Nucleus accumbens (tissue), 56 donors: ENCODE measurements around the gene CALML6.

ENCODE experiments used
- DNase-seq, 56 donors: peaks; one replicate each; lab custom pipeline; 2025; lab: John Stamatoyannopoulos, UW

CALML6 gene

DNA sequence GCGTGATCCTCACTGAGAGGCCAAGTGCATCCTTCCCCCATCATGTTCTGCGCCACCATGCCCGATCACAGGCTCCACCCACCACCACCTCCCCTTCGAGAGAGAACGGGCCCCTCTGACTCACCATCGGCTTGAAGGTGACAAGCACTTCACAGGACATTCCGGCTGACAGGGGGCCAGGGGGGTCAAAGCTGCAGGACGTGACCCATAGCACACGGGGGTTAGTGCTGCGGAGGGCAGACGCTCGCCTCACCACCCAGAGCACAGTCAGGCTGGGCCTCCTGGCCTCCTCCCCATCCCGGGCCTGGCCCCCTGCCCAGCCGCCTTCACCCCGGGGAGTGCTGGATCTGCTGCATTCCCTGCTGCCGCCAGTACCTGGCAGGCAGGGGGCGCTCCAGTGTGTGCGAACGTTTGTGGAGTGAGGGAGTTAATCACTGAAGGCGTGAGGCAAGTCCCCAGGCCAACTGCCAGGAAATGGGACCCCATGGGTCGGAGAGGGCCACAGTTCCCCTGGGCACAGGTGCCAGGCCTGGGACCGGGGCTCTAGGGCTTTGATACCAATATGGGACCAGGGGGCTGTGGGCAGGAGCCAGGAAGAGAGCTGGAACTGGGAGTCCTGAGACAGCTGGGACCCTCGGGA, 44.9 kb downstream of the CALML6 start:
- DNase-seq = peak in 41 of 56 donors; percentile 5 to 84 (median 37)

GRCh38 chr1:1960480-1961196, 45.6 kb downstream of the CALML6 start:
- no peak for DNase-seq

DNA sequence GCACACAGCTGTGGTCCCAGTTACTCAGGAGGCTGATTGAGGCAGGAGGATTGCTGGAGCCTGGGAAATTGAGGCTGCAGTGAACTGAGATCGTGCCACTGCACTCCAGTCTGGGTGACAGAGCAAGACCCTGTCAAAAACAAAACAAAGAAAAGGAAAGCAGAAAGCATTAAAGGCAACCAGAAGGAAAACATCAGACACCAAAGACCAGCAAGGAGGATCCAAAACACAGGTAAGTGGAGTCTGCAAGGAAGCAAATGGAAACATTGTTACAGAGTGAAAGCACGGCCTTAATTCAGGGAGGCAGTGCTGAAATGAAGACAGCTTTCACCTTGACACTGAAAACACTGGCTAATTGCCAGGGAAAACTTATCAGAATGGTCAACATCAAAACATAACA, 47.7 kb downstream of the CALML6 start:
- DNase-seq = no peak

GRCh38 chr1:1963570-1963969, 48.5 kb downstream of the CALML6 start:
- DNase-seq = no peak

- no peak for DNase-seq
Measured at GRCh38 chr1:1964811-1965210, 49.8 kb downstream of the CALML6 start.

- DNase-seq = no peak
Measured at GRCh38 chr1:1965546-1965945, 50.5 kb downstream of the CALML6 start.

DNA sequence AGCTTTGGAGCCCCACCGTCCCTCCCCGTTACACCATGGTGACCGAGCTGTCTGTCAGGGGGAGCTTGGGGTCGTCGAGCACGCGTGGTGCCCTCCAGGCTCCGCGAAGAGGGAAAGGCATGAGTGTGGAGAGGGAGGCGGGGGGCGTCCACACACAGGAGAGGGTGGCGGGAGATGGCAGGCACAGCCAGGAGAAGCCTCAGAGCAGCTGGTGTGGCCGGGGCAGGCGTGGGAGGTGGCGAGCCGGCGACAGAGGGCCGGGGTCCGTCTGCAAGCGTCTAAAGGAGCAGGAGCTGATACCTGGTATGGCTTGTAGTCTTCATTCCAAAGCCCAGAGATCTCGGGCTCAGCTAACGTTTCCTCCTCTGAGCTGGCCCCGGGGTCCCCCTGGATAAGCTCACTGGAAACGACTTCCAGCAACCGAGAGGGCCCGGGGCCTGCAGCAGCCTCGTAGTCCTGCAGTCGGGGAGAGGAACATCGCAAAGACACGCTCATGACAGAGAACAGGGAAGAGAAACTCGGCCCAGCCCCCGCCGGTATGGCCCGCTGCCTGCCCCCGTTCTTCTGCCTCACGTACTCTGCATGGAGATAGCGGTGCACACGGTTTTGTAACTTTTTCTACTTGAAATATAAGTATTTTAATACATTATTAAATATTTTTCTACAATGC, 51.1 kb downstream of the CALML6 start:
- peak in 4 of 56 donors; percentile 10 to 28 (median 20) for DNase-seq
